ENCODE data around the gene PACRG.

PACRG gene

DNA sequence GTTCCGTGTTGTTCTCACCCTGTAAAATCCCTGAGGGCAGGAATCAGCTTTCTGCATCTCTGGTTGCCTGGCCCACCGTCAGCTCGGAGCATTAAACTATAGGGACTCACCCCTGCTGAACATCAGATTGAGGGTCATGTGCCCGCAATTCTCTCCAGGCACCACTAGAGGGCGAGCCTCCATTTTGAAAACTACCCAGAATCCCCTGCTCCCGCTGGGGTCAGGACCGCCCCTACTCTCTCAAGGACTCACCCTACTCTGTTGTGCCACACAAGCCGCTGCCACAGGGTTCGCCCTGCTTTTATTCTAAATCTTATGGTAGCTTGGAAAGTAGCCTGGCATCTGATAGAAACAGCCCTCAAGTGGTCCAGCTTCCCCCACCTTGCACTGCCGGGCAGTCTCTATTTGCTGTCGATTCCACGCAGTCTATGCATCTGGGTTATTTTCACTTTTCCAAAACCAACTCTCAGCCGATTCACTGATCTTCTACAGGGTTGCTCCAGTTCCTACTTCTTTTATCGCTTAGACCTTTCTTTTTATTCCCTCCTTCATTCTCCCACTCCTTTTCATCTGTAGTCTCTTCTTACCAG is 442.6 kb downstream of the PACRG start:
- Histone ChIP-seq H3K9me3 (ENCODE audit: control insufficient read depth, insufficient read depth, low read length) (no peaks in the 10 kb centered on the region), H3K36me3 (ENCODE audit: insufficient read depth, low read length) (no peaks in the 10 kb centered on the region), H3K4me1 (ENCODE audit: insufficient read depth, low read length) (no peaks in the 10 kb centered on the region), H3K9ac (ENCODE audit: low read depth, low read length) (no peak overlapping the region)

- no peaks in the 10 kb centered on the region for H3K36me3 ChIP-seq (ENCODE audit: insufficient read depth, low read length)
- H3K4me1 ChIP-seq (ENCODE audit: insufficient read depth, low read length), result no peaks in the 10 kb centered on the region
- no peaks in the 10 kb centered on the region for H3K9me3 ChIP-seq (ENCODE audit: control insufficient read depth, insufficient read depth, low read length)
- H3K9ac ChIP-seq (ENCODE audit: low read depth, low read length), result no peak overlapping the region
Observed at GRCh38 chr6:163173741-163174140, 446.0 kb downstream of the PACRG start.

DNA sequence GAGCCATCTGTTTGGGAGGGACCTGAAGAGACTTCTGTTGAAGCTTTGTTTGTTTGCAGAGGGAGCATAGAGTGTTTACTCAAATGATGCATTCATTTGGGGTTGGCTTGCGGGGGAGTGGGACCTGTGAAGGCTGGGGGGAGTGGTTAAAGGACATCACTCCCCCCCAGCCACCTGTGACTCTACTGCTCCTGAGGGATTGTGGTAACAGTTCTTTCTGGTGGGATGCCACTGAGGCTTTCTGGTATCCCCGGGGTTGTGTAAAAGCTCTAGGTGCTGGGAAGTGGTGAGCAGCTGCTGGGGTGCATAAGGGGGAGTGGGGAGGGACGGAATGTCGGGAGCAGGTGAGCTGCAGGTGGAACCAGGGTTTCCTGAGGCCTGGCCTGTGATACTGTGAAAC is 447.5 kb downstream of the PACRG start:
- no peaks in the 10 kb centered on the region for H3K36me3 ChIP-seq (ENCODE audit: insufficient read depth, low read length)
- no peaks in the 10 kb centered on the region for H3K9me3 ChIP-seq (ENCODE audit: control insufficient read depth, insufficient read depth, low read length)
- no peak overlapping the region for H3K9ac ChIP-seq (ENCODE audit: low read depth, low read length)
- H3K4me1 ChIP-seq (ENCODE audit: insufficient read depth, low read length), result no peaks in the 10 kb centered on the region

- Histone ChIP-seq H3K36me3 (ENCODE audit: insufficient read depth, low read length) (no peaks in the 10 kb centered on the region), H3K4me1 (ENCODE audit: insufficient read depth, low read length) (0 out of 2 replicates have a peak, but pooled peaks cover 5% of the 10 kb centered on the region), H3K9ac (ENCODE audit: low read depth, low read length) (no peak overlapping the region), H3K9me3 (ENCODE audit: control insufficient read depth, insufficient read depth, low read length) (no peaks in the 10 kb centered on the region)
Observed at GRCh38 chr6:163176097-163176496, 448.3 kb downstream of the PACRG start.

DNA sequence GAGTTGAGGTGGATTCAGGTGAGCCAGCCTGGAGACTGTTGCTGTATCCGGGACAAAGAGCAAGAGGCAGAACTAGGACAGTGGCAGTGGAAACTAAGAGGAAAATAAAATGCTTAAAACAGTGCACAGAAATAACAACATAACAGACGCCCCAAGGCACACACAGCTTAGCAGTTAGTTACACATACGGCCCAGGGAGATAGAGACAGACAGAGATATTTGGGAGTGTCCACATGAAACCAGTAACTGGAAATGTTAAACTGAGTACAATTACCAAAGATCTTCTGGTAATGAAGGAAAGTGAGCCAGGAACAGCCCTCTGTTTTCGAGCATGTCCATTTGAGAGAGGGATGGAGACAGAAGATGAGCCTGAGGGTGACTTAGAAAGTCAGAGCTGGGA is 449.2 kb downstream of the PACRG start:
- H3K4me1 ChIP-seq (ENCODE audit: insufficient read depth, low read length), result 0 out of 2 replicates have a peak, but pooled peaks cover 5% of the 10 kb centered on the region
- H3K36me3 ChIP-seq (ENCODE audit: insufficient read depth, low read length), result no peaks in the 10 kb centered on the region
- H3K9ac ChIP-seq (ENCODE audit: low read depth, low read length), result no peak overlapping the region
- H3K9me3 ChIP-seq (ENCODE audit: control insufficient read depth, insufficient read depth, low read length), result no peaks in the 10 kb centered on the region

DNA sequence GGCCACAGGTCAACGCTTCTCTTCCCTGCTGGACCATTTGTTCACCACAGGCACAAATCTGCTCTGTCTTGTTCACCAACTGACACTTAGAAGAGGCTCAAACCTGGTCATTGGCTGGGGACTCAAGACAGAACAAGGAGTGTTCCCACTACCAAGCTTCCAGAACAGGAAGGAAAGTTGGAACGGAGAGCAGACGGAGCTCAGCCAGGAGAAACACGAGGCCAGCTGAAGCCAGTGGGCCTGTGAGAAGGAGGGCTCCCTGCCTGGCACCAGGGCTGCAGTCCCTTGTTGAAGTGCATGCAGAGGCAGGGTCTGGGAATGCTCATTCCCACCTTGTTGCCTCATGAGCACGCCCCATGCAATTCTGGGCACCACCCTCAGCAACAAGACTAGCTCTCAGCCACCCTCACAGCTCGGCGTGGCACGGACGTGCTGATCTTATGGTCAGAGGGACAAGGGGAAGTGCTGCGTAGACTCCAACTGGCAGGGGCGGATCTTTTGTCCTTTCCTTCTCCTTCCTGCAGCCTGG is 450.2 kb downstream of the PACRG start:
- no peaks in the 10 kb centered on the region for H3K36me3 ChIP-seq (ENCODE audit: insufficient read depth, low read length)
- no peaks in the 10 kb centered on the region for H3K9me3 ChIP-seq (ENCODE audit: control insufficient read depth, insufficient read depth, low read length)
- 0 out of 2 replicates have a peak, but pooled peaks cover 5% of the 10 kb centered on the region for H3K4me1 ChIP-seq (ENCODE audit: insufficient read depth, low read length)
- H3K9ac ChIP-seq (ENCODE audit: low read depth, low read length), result no peak overlapping the region

- Histone ChIP-seq H3K36me3 (ENCODE audit: insufficient read depth, low read length) (no peaks in the 10 kb centered on the region), H3K9ac (ENCODE audit: low read depth, low read length) (no peak overlapping the region), H3K9me3 (ENCODE audit: control insufficient read depth, insufficient read depth, low read length) (no peaks in the 10 kb centered on the region), H3K4me1 (ENCODE audit: insufficient read depth, low read length) (0 out of 2 replicates have a peak, but pooled peaks cover 5% of the 10 kb centered on the region)
Observed at GRCh38 chr6:163179061-163179460, 451.3 kb downstream of the PACRG start.

- Histone ChIP-seq H3K9ac (ENCODE audit: low read depth, low read length) (no peak overlapping the region), H3K4me1 (ENCODE audit: insufficient read depth, low read length) (0 out of 2 replicates have a peak, but pooled peaks cover 5% of the 10 kb centered on the region), H3K36me3 (ENCODE audit: insufficient read depth, low read length) (no peaks in the 10 kb centered on the region), H3K9me3 (ENCODE audit: control insufficient read depth, insufficient read depth, low read length) (no peaks in the 10 kb centered on the region)
Observed at GRCh38 chr6:163179721-163180120, 451.9 kb downstream of the PACRG start.

DNA sequence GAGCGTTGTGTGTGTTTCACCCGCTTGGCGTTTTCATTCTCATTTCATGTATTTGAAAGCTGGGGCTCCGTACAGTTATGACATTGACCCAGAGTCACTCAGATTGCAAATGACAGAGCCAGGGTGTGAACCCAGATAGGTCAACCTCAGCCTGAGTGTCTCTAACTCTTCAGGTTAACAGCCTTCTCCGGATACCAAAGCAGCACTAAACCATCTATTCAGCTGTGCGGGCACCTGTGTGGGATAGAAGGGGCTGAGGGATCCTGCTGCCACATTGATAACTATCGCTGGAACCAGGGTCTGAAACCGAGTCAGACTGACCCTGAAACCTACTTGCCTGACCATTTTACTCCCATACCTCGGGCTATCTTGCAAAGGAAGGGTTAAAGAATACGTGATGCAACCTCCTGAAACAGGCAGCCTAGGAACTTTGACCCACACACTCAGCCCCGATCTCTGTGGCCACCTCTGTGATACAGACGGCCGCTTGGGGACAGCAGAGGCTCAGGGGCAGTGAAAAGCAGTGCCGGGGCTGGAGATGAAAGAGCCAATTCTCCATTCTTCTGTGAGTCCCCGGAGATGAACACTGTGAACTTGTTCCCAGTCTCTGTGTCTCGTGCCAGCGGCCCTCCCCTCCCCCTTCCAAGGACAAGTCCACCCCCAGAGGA is 453.2 kb downstream of the PACRG start:
- Histone ChIP-seq H3K9me3 (ENCODE audit: control insufficient read depth, insufficient read depth, low read length) (no peaks in the 10 kb centered on the region), H3K9ac (ENCODE audit: low read depth, low read length) (no peak overlapping the region; the same call in 1 of the 2 replicates), H3K36me3 (ENCODE audit: insufficient read depth, low read length) (no peaks in the 10 kb centered on the region), H3K4me1 (ENCODE audit: insufficient read depth, low read length) (peaks cover 5% of the 10 kb centered on the region; the same call in 1 of the 2 replicates)

GRCh38 chr6:163181666-163182180 is 453.9 kb downstream of the PACRG start:
- H3K9ac ChIP-seq (ENCODE audit: low read depth, low read length), result no peak overlapping the region

DNA sequence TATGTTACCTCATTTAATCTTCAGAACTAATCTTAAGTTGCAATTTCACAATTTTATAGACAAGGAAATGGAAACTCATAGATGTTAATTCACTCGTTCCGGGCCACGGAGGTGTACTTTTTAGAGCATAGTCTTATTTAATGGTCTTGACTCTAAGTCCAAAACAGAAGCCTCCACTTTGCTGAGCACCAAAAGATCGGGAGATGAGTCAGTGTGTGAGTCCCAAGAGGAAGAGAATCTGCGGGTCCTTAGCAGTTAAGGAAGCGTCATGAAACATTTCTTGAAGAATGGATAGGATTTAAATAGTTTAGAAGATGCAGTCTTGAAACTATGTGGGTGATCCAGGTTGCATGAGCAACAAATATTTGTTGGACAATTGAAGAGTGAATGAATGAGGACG is 454.9 kb downstream of the PACRG start:
- no peaks in the 10 kb centered on the region for H3K36me3 ChIP-seq (ENCODE audit: insufficient read depth, low read length)
- H3K9me3 ChIP-seq (ENCODE audit: control insufficient read depth, insufficient read depth, low read length), result no peaks in the 10 kb centered on the region
- H3K9ac ChIP-seq (ENCODE audit: low read depth, low read length), result no peak overlapping the region
- peaks cover 5% of the 10 kb centered on the region; the same call in 1 of the 2 replicates for H3K4me1 ChIP-seq (ENCODE audit: insufficient read depth, low read length)

More at GRCh38 chr6:163181666-163182180, 453.9 kb downstream of the PACRG start:
- H3K4me1 ChIP-seq (ENCODE audit: insufficient read depth, low read length), result peaks cover 5% of the 10 kb centered on the region; the same call in 1 of the 2 replicates
- H3K36me3 ChIP-seq (ENCODE audit: insufficient read depth, low read length), result no peaks in the 10 kb centered on the region
- no peaks in the 10 kb centered on the region for H3K9me3 ChIP-seq (ENCODE audit: control insufficient read depth, insufficient read depth, low read length)

- Histone ChIP-seq H3K4me1 (ENCODE audit: insufficient read depth, low read length) (peaks cover 5% of the 10 kb centered on the region; the same call in 1 of the 2 replicates), H3K9ac (ENCODE audit: low read depth, low read length) (no peak overlapping the region), H3K9me3 (ENCODE audit: control insufficient read depth, insufficient read depth, low read length) (no peaks in the 10 kb centered on the region), H3K36me3 (ENCODE audit: insufficient read depth, low read length) (no peaks in the 10 kb centered on the region)
Observed at GRCh38 chr6:163183806-163184205, 456.0 kb downstream of the PACRG start.

DNA sequence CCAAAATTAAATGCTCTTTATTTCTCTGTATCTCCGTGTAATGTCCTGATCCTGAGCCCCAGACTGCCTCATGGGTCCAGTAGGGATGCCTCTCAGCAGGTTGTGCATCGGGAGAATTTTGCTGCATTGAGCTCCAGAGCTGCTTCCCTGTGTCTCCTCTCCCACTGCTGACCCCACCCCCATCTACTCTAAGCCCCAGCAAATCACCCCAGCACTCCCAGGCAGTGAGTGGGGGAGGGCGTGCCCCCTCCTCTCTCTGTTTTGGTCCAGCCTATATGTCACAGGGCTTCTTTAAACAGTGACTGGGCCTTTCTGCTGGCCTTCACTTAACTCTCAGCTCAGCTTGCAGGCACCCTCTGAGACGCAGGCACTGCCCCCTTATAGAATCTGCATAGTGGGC is 458.0 kb downstream of the PACRG start:
- no peaks in the 10 kb centered on the region for H3K36me3 ChIP-seq (ENCODE audit: insufficient read depth, low read length)
- H3K9ac ChIP-seq (ENCODE audit: low read depth, low read length), result no peak overlapping the region
- peaks cover 3% of the 10 kb centered on the region; the same call in 1 of the 2 replicates for H3K4me1 ChIP-seq (ENCODE audit: insufficient read depth, low read length)
- no peaks in the 10 kb centered on the region for H3K9me3 ChIP-seq (ENCODE audit: control insufficient read depth, insufficient read depth, low read length)

GRCh38 chr6:163186527-163186926 is 458.8 kb downstream of the PACRG start:
- H3K9ac ChIP-seq (ENCODE audit: low read depth, low read length), result no peak overlapping the region
- H3K36me3 ChIP-seq (ENCODE audit: insufficient read depth, low read length), result no peaks in the 10 kb centered on the region
- no peaks in the 10 kb centered on the region for H3K9me3 ChIP-seq (ENCODE audit: control insufficient read depth, insufficient read depth, low read length)
- H3K4me1 ChIP-seq (ENCODE audit: insufficient read depth, low read length), result no peaks in the 10 kb centered on the region; the same call in 1 of the 2 replicates

GRCh38 chr6:163187201-163187600 is 459.4 kb downstream of the PACRG start:
- Histone ChIP-seq H3K4me1 (ENCODE audit: insufficient read depth, low read length) (no peaks in the 10 kb centered on the region; the same call in 1 of the 2 replicates), H3K9ac (ENCODE audit: low read depth, low read length) (no peak overlapping the region), H3K9me3 (ENCODE audit: control insufficient read depth, insufficient read depth, low read length) (no peaks in the 10 kb centered on the region), H3K36me3 (ENCODE audit: insufficient read depth, low read length) (no peaks in the 10 kb centered on the region)

All from ES-I3 (cell line).